HepG2 (cell line): ENCODE data around the gene BTRC. TPM values are rescaled to one million over a fixed set of nuclear protein-coding genes. Genes with fewer than 3 reads are reported as not detected.

Source experiments
- ATAC-seq: fragments of 200-7000 bp; cut with Tn5 transposase; 3 replicates; pipeline ENCODE4 v1.9.1; 2020; ENCODE audit warnings: mild to moderate bottlenecking, moderate library complexity
- BruUV-seq: library from RNA; stranded (reverse); fragments of 400-500 nt; replicated peaks from 2 replicates; lab custom pipeline; 2021; lab: Mats Ljungman, UMichigan
- CTCF ChIA-PET: fragments of 300-600 bp; formaldehyde crosslinking; extraction: SDS; loops from one replicate; lab custom pipeline; 2021; ENCODE audit warnings: low total read pairs, inconsistent platforms, low intra/inter-chr PET ratio; lab: Yijun Ruan, JAX
- POLR2A ChIA-PET: fragments of 350-600 bp; sonication (Branson Sonifier 250); formaldehyde crosslinking; loops from one replicate; lab custom pipeline; 2020; ENCODE audit warnings: antibody characterized with exemption, inconsistent platforms; lab: Yijun Ruan, JAX
- DNase-seq: peaks from one replicate; pipeline ENCODE4 v3.0.0-alpha.2; 2015; ENCODE audit warnings: low spot score
- FAIRE-seq: peaks from 3 replicates; lab custom pipeline; 2011; peaks lifted over from hg19 to GRCh38; lab: Jason Lieb, UNC
- H2AFZ ChIP-seq: one replicate; pipeline ENCODE4 v1.6.1; 2011; ENCODE audit warnings: low read length, inconsistent platforms
- H3K27ac ChIP-seq: fragments of 300-600 bp; 3 replicates; pipeline ENCODE4 v1.8.0; 2011; ENCODE audit warnings: mixed run types, mild to moderate bottlenecking, mixed read lengths, low read length, inconsistent platforms; ENCODE audit not compliant: insufficient read depth; ENCODE audit errors: extremely low read length
- H3K27me3 ChIP-seq, 2 experiments: fragments of 200-600 bp in 1 of 2; 2 replicates in 1 of 2; 3 replicates in 1 of 2; pipeline versions ENCODE4 v1.6.0 to v1.8.0; 2011; ENCODE audit warnings: low read length in 2 of 2, mild to moderate bottlenecking in 2 of 2, moderate library complexity in 2 of 2, inconsistent platforms in 1 of 2; ENCODE audit not compliant: insufficient read depth in 2 of 2, control insufficient read depth in 1 of 2
- H3K36me3 ChIP-seq, 2 experiments: fragments of 200-600 bp in 1 of 2; replicated peaks in 1 of 2; 2 replicates in 1 of 2; 3 replicates in 1 of 2; pipeline versions ENCODE4 v1.5.1 to v1.8.0; 2011; ENCODE audit warnings: low read length in 2 of 2, inconsistent platforms in 1 of 2; ENCODE audit not compliant: insufficient read depth in 2 of 2, control insufficient read depth in 1 of 2
- H3K4me1 ChIP-seq: 2 replicates; pipeline ENCODE4 v1.5.1; 2012; ENCODE audit warnings: low read length, inconsistent platforms; ENCODE audit not compliant: insufficient read depth
- H3K4me2 ChIP-seq: 2 replicates; pipeline ENCODE4 v1.6.0; 2011; ENCODE audit warnings: low read depth, low read length, inconsistent platforms
- H3K4me3 ChIP-seq, 3 experiments: fragments of 200-600 bp in 1 of 3; sonication (generic), shearing (Covaris generic) in 1 of 3; replicated peaks in 1 of 3; 2 replicates each; pipeline ENCODE4 v1.5.1; 2011 to 2016; ENCODE audit warnings: low read length in 3 of 3, inconsistent platforms in 2 of 3, low read depth in 2 of 3, mild to moderate bottlenecking in 2 of 3, control low read depth in 1 of 3, mixed read lengths in 1 of 3; ENCODE audit not compliant: insufficient read depth in 1 of 3
- H3K79me2 ChIP-seq: one replicate; pipeline ENCODE4 v1.6.1; 2011; ENCODE audit warnings: low read length, inconsistent platforms; ENCODE audit not compliant: insufficient read depth
- H3K9ac ChIP-seq: 2 replicates; pipeline ENCODE4 v1.6.0; 2011; ENCODE audit warnings: mild to moderate bottlenecking, low read depth, low read length, inconsistent platforms; ENCODE audit not compliant: insufficient read depth
- H3K9me3 ChIP-seq: 2 replicates; pipeline ENCODE4 v1.5.1; 2012; ENCODE audit warnings: mild to moderate bottlenecking, low read length
- H4K20me1 ChIP-seq: 2 replicates; pipeline ENCODE4 v1.6.0; 2011; ENCODE audit warnings: inconsistent platforms, mild to moderate bottlenecking, low read length, moderate library complexity; ENCODE audit not compliant: insufficient read depth
- AKNA ChIP-seq: sonication (generic); formaldehyde crosslinking; IDR thresholded peaks from 2 replicates; pipeline ENCODE4 v1.4.0; 2020; ENCODE audit warnings: missing genetic modification reagents, borderline replicate concordance
- DPF2 ChIP-seq: sonication (generic); formaldehyde crosslinking; IDR thresholded peaks from 2 replicates; pipeline ENCODE4 v1.4.0; 2020; ENCODE audit warnings: mild to moderate bottlenecking, low read depth, missing genetic modification reagents, borderline replicate concordance
- GABPA ChIP-seq, 2 experiments: IDR thresholded peaks; 2 replicates each; pipeline ENCODE4 v1.6.1; 2011 to 2016; ENCODE audit warnings: low read depth in 2 of 2, low read length in 1 of 2, missing biosample characterization in 1 of 2, missing genetic modification characterization in 1 of 2
- TOE1 ChIP-seq: sonication (generic); formaldehyde crosslinking; IDR thresholded peaks from 2 replicates; pipeline ENCODE4 v1.4.0; 2020; ENCODE audit warnings: mild to moderate bottlenecking, missing genetic modification reagents
- TRAFD1 ChIP-seq: sonication (generic); formaldehyde crosslinking; IDR thresholded peaks from 2 replicates; pipeline ENCODE4 v1.5.1; 2020; ENCODE audit warnings: missing genetic modification reagents, mild to moderate bottlenecking, borderline replicate concordance
- ZNF292 ChIP-seq: sonication (generic); formaldehyde crosslinking; IDR thresholded peaks from 2 replicates; pipeline ENCODE4 v1.8.1; 2022; ENCODE audit warnings: mild to moderate bottlenecking, low read depth, missing genetic modification reagents, borderline replicate concordance
- WGBS: methylation state at CpG from one replicate; pipeline ENCODE4 v1.1.6; 2017; ENCODE audit warnings: low lambda C conversion rate; 5-methylcytosine and 5-hydroxymethylcytosine counted together
- in situ Hi-C: cut with HindIII; loops from 2 replicates; pipeline ENCODE4 v1.10.0; 2017; ENCODE audit warnings: low pct_unique_long_range_greater_than_20kb; ENCODE audit not compliant: extremely low pct_ligation_motif_present
- intact Hi-C: fragments of 100-400 bp; cut with micrococcal nuclease; formaldehyde crosslinking; loops from one replicate; pipeline ENCODE4 v1.10.0; 2022; ENCODE audit not compliant: unreplicated experiment
- polyA plus RNA-seq, 8 experiments: library from polyadenylated mRNA; depleted of rRNA in 3 of 8; stranded (reverse) in 7 of 8; unstranded in 1 of 8; fragments of >200 nt; fragmentation: Illumina TruSeq in 4 of 8; extraction: Trizol in 4 of 8; gene quantifications; 2 replicates each; pipeline versions ENCODE4 v1.2.1 to v1.2.3, GENCODE V29; 2011 to 2016; ENCODE audit warnings: low read depth in 4 of 8, missing spikeins in 1 of 8, mixed read lengths in 1 of 8; ENCODE audit not compliant: insufficient read depth in 1 of 8
- total RNA-seq, 5 experiments: library from RNA; depleted of rRNA; stranded (reverse); fragments of >200 nt; fragmentation: Illumina TruSeq; extraction: Trizol; gene quantifications; 2 replicates each; pipeline ENCODE4 v1.2.3, GENCODE V29; 2016; ENCODE audit warnings: low read depth in 1 of 5

The BTRC gene
- total and polyA plus RNA-seq, 2 of the 13 experiments (the other 11 are each of a cell fraction or from before 2014, with no cell fraction given) = 12.0 to 14.4 TPM

GRCh38 chr10:101563497-101564040 is 209.6 kb downstream of the BTRC start:
- Histone ChIP-seq H3K27me3 (peaks cover 0 to 36% of the 10 kb centered on the region in 2 experiments; a peak in 4 of 5 replicates), H3K4me2 (0 out of 2 replicates have a peak overlapping the region, but pooled peaks have one; percentile 1), H2AFZ (no peak overlapping the region), H4K20me1 (no peaks in the 10 kb centered on the region), H3K79me2 (no peaks in the 10 kb centered on the region), H3K27ac (no peak overlapping the region), H3K36me3 (no peaks in the 10 kb centered on the region), H3K4me3 (no peak overlapping the region), H3K9me3 (no peaks in the 10 kb centered on the region), H3K4me1 (peaks cover 33% of the 10 kb centered on the region), H3K9ac (no peak overlapping the region)
- WGBS = 16% methylated on average over 9 of the region's 11 CpGs
- no peak for ATAC-seq
- POLR2A ChIA-PET = no interaction called here
- no TSS peak for BruUV-seq
- in situ Hi-C loops = no loop called here
- CTCF ChIA-PET = no interaction called here
- no peak for FAIRE-seq
- TF ChIP-seq TRAFD1 (CRISPR knock-in tag) = no peak
- no peak for TF ChIP-seq DPF2 (CRISPR knock-in tag)
- TF ChIP-seq GABPA (IDR thresholded peaks at IDR 0.05; ENCODE audit: low read depth, low read length) = no peak
- TF ChIP-seq GABPA (CRISPR knock-in tag; IDR thresholded peaks at IDR 0.05; ENCODE audit: low read depth) = no peak
- no peak for TF ChIP-seq ZNF292 (CRISPR knock-in tag)
- no peak for TF ChIP-seq AKNA
- no peak for TF ChIP-seq TOE1
- no peak for DNase-seq
- intact Hi-C loops = no loop called here
